K562 (cell line): ENCODE data around the gene TAS2R19. TPM values are rescaled to one million over a fixed set of nuclear protein-coding genes. Genes with fewer than 3 reads are reported as not detected.

Source experiments
- ATAC-seq: fragments of 200-7000 bp; cut with Tn5 transposase; 3 replicates; pipeline ENCODE4 v1.9.1; 2020; ENCODE audit warnings: moderate library complexity
- BruUV-seq: library from RNA; stranded (reverse); fragments of 400-500 nt; replicated peaks from 2 replicates; lab custom pipeline; 2021; lab: Mats Ljungman, UMichigan
- CTCF ChIA-PET: fragments of 300-600 bp; formaldehyde crosslinking; extraction: SDS; loops from one replicate; lab custom pipeline; 2021; ENCODE audit warnings: low intra/inter-chr PET ratio; lab: Yijun Ruan, JAX
- POLR2A ChIA-PET: fragments of 300-600, 350-650 bp; sonication (Branson Sonifier 250); formaldehyde crosslinking; extraction: SDS; loops from one replicate; lab custom pipeline; 2021; ENCODE audit warnings: antibody characterized with exemption, inconsistent platforms; lab: Yijun Ruan, JAX
- DNase-seq, 4 experiments: peaks; one replicate each; pipeline versions ENCODE4 v3.0.0 to v3.0.0-alpha.2; 2011 to 2018; ENCODE audit warnings: low spot score in 3 of 4, mixed read lengths in 3 of 4; ENCODE audit errors: extremely low read depth in 1 of 4
- FAIRE-seq: peaks from 2 replicates; lab custom pipeline; 2011; peaks lifted over from hg19 to GRCh38; lab: Jason Lieb, UNC
- H2AFZ ChIP-seq: 2 replicates; pipeline ENCODE4 v1.6.0; 2011; ENCODE audit warnings: low read depth, low read length, control low read depth, inconsistent platforms
- H3K27ac ChIP-seq: fragments of 200-600 bp; 3 replicates; pipeline ENCODE4 v1.8.0; 2011; ENCODE audit warnings: low read depth, mild to moderate bottlenecking, control low read depth, inconsistent platforms, low read length, moderate library complexity, mixed read lengths; ENCODE audit errors: extremely low read depth
- H3K27me3 ChIP-seq, 2 experiments: fragments of 300-600 bp in 1 of 2; 2 replicates in 1 of 2; 3 replicates in 1 of 2; pipeline versions ENCODE4 v1.6.0 to v1.8.0; 2011; ENCODE audit warnings: inconsistent platforms in 2 of 2, low read length in 2 of 2, mild to moderate bottlenecking in 1 of 2, mixed read lengths in 1 of 2, moderate library complexity in 1 of 2; ENCODE audit not compliant: control insufficient read depth in 2 of 2, insufficient read depth in 2 of 2
- H3K36me3 ChIP-seq: fragments of 300-600 bp; 3 replicates; pipeline ENCODE4 v1.8.0; 2011; ENCODE audit warnings: mild to moderate bottlenecking, low read length, inconsistent platforms; ENCODE audit not compliant: control insufficient read depth, insufficient read depth
- H3K4me1 ChIP-seq, 2 experiments: fragments of 200-600 bp in 1 of 2; replicated peaks in 1 of 2; 2 replicates in 1 of 2; 3 replicates in 1 of 2; pipeline versions ENCODE4 v1.5.1 to v1.8.0; 2011; ENCODE audit warnings: inconsistent platforms in 2 of 2, low read length in 2 of 2, mild to moderate bottlenecking in 1 of 2, mixed read lengths in 1 of 2, moderate library complexity in 1 of 2; ENCODE audit not compliant: control insufficient read depth in 2 of 2, insufficient read depth in 2 of 2
- H3K4me2 ChIP-seq: 2 replicates; pipeline ENCODE4 v1.6.1; 2011; ENCODE audit warnings: low read length, control low read depth, inconsistent platforms, mixed read lengths; ENCODE audit not compliant: insufficient read depth
- H3K4me3 ChIP-seq: fragments of 200-600 bp; sonication (generic), shearing (Covaris generic); 2 replicates; pipeline ENCODE4 v1.5.1; 2016; ENCODE audit warnings: control low read depth, inconsistent platforms
- H3K79me2 ChIP-seq: fragments of 200-600 bp; 3 replicates; pipeline ENCODE4 v1.8.0; 2011; ENCODE audit warnings: low read length, inconsistent platforms; ENCODE audit not compliant: control insufficient read depth, insufficient read depth
- H3K9ac ChIP-seq, 2 experiments: 2 replicates each; pipeline versions ENCODE4 v1.6.0 to v1.6.1; 2011; ENCODE audit warnings: low read depth in 2 of 2, low read length in 2 of 2, control low read depth in 1 of 2, inconsistent platforms in 1 of 2, mild to moderate bottlenecking in 1 of 2, mixed read lengths in 1 of 2; ENCODE audit not compliant: insufficient read depth in 1 of 2
- H3K9me1 ChIP-seq: one replicate; pipeline ENCODE4 v1.6.0; 2011; ENCODE audit warnings: inconsistent platforms, mild to moderate bottlenecking, low read length, moderate library complexity; ENCODE audit not compliant: control insufficient read depth, insufficient read depth
- H3K9me3 ChIP-seq: replicated peaks from 2 replicates; pipeline ENCODE4 v1.5.1; 2011; ENCODE audit warnings: low read depth, low read length, inconsistent platforms; ENCODE audit not compliant: control insufficient read depth, insufficient read depth
- H4K20me1 ChIP-seq: replicated peaks from 2 replicates; pipeline ENCODE4 v1.6.1; 2011; ENCODE audit warnings: low read length, inconsistent platforms, mixed read lengths; ENCODE audit not compliant: control insufficient read depth, insufficient read depth
- DPF2 ChIP-seq: fragments of 450-650 bp; IDR thresholded peaks from 2 replicates; pipeline ENCODE4 v1.6.1; 2016
- ETV6 ChIP-seq, 3 experiments: fragments of 150-350 bp in 1 of 3; sonication (generic) in 1 of 3; formaldehyde crosslinking in 1 of 3; IDR thresholded peaks; 2 replicates each; pipeline versions ENCODE4 v1.6.1 to v1.8.0; 2014 to 2022; ENCODE audit warnings: borderline replicate concordance in 2 of 3, low read depth in 2 of 3, antibody characterized with exemption in 1 of 3, low read length in 1 of 3, mild to moderate bottlenecking in 1 of 3, missing genetic modification reagents in 1 of 3
- POLR2A ChIP-seq: fragments of 450-650 bp; conservative IDR thresholded peaks from 2 replicates; pipeline ENCODE4 v1.6.1; 2016
- RHOXF2B ChIP-seq: fragments of 250-450 bp; sonication (Bioruptor Pico); conservative IDR thresholded peaks from 2 replicates; pipeline ENCODE4 v1.5.1; 2021
- SOX6 ChIP-seq: fragments of 450-650 bp; IDR thresholded peaks from 2 replicates; pipeline ENCODE4 v1.6.1; 2014; ENCODE audit warnings: mild to moderate bottlenecking
- STAT5A ChIP-seq: IDR thresholded peaks from 2 replicates; pipeline ENCODE4 v1.6.1; 2012; ENCODE audit warnings: low read length, inconsistent platforms, borderline replicate concordance
- XRCC5 ChIP-seq: fragments of 200-400 bp; formaldehyde crosslinking; IDR thresholded peaks from 2 replicates; pipeline ENCODE4 v1.6.1; 2017; ENCODE audit warnings: low read depth, mild to moderate bottlenecking, low read length
- ZFX ChIP-seq: sonication (generic); formaldehyde crosslinking; IDR thresholded peaks from 2 replicates; pipeline ENCODE4 v1.8.0; 2022; ENCODE audit warnings: mild to moderate bottlenecking, missing genetic modification reagents, moderate library complexity
- ZNF444 ChIP-seq: fragments of 250-450 bp; sonication (Bioruptor Pico); IDR thresholded peaks from 2 replicates; pipeline ENCODE4 v1.4.0; 2020; ENCODE audit warnings: mild to moderate bottlenecking, moderate library complexity
- WGBS: fragments of 100-300 bp; shearing (Covaris generic); methylation state at CpG from one replicate; pipeline ENCODE4 v1.1.6; 2016; ENCODE audit warnings: low coverage, mixed read lengths; ENCODE audit not compliant: insufficient coverage; ENCODE audit errors: missing lambda C conversion rate; 5-methylcytosine and 5-hydroxymethylcytosine counted together
- in situ Hi-C: fragments of 300-500 bp; cut with MboI; formaldehyde crosslinking; loops from 4 replicates; pipeline ENCODE4 v1.15.0; 2018; ENCODE audit warnings: inconsistent platforms, mixed read lengths
- intact Hi-C: fragments of 100-400 bp; cut with micrococcal nuclease; formaldehyde crosslinking; loops from 2 replicates; pipeline ENCODE4 v1.14.2; 2022
- polyA plus RNA-seq, 8 experiments: library from polyadenylated mRNA; depleted of rRNA in 4 of 8; stranded (reverse) in 5 of 8; unstranded in 3 of 8; fragments of >200 nt; fragmentation: Nextera tagmentation in 2 of 8; fragmentation: Illumina TruSeq in 1 of 8; extraction: Ambion mirVana in 2 of 8; extraction: Trizol in 1 of 8; gene quantifications; 2 replicates each; pipeline versions ENCODE4 v1.2.1 to v1.2.3, GENCODE V29; 2011 to 2014; ENCODE audit warnings: inconsistent platforms in 1 of 8, missing spikeins in 1 of 8
- total RNA-seq, 7 experiments: library from RNA; depleted of rRNA in 6 of 7; stranded (reverse); fragments of >200 nt in 6 of 7; fragmentation: Illumina TruSeq in 2 of 7; extraction: Trizol in 2 of 7; gene quantifications; 2 replicates each; pipeline versions ENCODE4 v1.2.1 to v1.2.3, GENCODE V29; 2011 to 2021; ENCODE audit warnings: low replicate concordance in 1 of 7

The TAS2R19 gene
- total and polyA plus RNA-seq, 9 of the 15 experiments (the other 6 are each of a cell fraction or from before 2014, with no cell fraction given), result 0.13 to 3.0 (median 0.86) TPM; not detected in 2

DNA sequence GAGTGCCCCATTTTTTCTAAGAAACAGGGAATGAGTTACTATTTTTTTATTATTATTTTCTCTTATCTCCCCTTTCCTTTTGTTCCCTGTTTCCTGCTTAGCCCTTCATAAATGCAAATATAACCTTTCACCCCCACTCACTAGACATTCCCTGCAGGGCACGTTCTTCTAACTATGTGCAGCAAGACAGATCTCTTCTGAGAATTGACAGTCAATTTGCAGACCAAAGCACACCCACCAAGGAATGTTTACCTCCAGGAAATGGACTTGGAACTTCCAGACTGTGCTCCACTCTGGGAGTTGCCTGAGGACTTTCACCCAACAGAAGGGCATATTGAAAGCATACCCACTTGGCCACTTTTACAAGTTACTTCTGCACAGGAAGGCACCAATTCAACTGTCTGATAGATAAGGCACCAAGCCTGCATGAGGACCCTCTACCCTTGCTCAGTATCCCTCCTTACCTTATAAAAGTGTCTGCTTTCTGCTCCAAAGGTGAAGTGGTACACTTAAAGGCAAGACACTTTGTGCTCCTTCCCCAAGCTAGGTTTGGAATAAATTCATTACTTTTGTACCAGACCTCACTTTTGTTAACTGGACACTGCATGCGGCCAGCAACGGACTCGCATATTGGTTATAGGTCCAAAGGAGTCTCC, 6.5 kb downstream of the TAS2R19 start:
- Histone ChIP-seq H3K79me2 (no peaks in the 10 kb centered on the region), H2AFZ (no peak overlapping the region), H3K27me3 (no peaks in the 10 kb centered on the region), H3K36me3 (no peaks in the 10 kb centered on the region), H3K4me1 (no peaks in the 10 kb centered on the region), H3K4me3 (no peak overlapping the region), H3K4me2 (no peak overlapping the region), H3K9me1 (no peaks in the 10 kb centered on the region), H4K20me1 (no peaks in the 10 kb centered on the region), H3K9me3 (no peaks in the 10 kb centered on the region), H3K27ac (no peak overlapping the region), H3K9ac (no peak overlapping the region)
- TF ChIP-seq DPF2, result no peak
- no peak for TF ChIP-seq ETV6 (IDR thresholded peaks at IDR 0.05; ENCODE audit: borderline replicate concordance in 1 of 2, low read depth in 2 of 2, low read length in 1 of 2)
- TF ChIP-seq ETV6 (CRISPR knock-in tag; IDR thresholded peaks at IDR 0.05; ENCODE audit: borderline replicate concordance), result no peak
- no peak for TF ChIP-seq RHOXF2B
- no peak for TF ChIP-seq ZFX (CRISPR knock-in tag)
- no peak for TF ChIP-seq XRCC5
- no peak for TF ChIP-seq STAT5A
- TF ChIP-seq SOX6, result no peak
- TF ChIP-seq ZNF444, result no peak
- no peak for TF ChIP-seq POLR2A
- DNase-seq (no peak), FAIRE-seq (no peak), ATAC-seq (no peak)
- intact Hi-C loops (no loop called here), in situ Hi-C loops (loop anchor here (5.0 kb wide), 1 partner anchor 56 kb away; no protein-coding TSS in a partner anchor)
- 75% methylated on average over 4 of the region's 4 CpGs for WGBS
- ChIA-PET POLR2A (no interaction called here), CTCF (no interaction called here)
- no TSS peak for BruUV-seq
